Keratinocyte (primary cell): Measurements from ENCODE around the gene EML2.

Source experiments
- CTCF ChIP-seq, 3 experiments: IDR thresholded peaks in 1 of 3; conservative IDR thresholded peaks in 1 of 3; optimal IDR thresholded peaks in 1 of 3; 2 replicates in 2 of 3; 3 replicates in 1 of 3; pipeline versions ENCODE3 to v1.5.1; 2011; ENCODE audit warnings: low read length in 3 of 3, mild to moderate bottlenecking in 3 of 3, moderate library complexity in 2 of 3, control low read depth in 1 of 3, inconsistent platforms in 1 of 3; ENCODE audit not compliant: insufficient read depth in 2 of 3; ENCODE audit errors: extremely low read depth in 1 of 3
- EZH2 ChIP-seq: IDR thresholded peaks from one replicate; pipeline ENCODE4 v1.6.1; 2012; ENCODE audit warnings: inconsistent platforms, mild to moderate bottlenecking, low read length, moderate library complexity

GRCh38 chr19:45600340-45600885 lies 38.8 kb downstream of the EML2 start:
- TF ChIP-seq CTCF (optimal IDR thresholded peaks at IDR 0.05 in 1 of 3, IDR thresholded peaks at IDR 0.05 in 1 of 3, conservative IDR thresholded peaks at IDR 0.05 in 1 of 3; ENCODE audit: extremely low read depth in 1 of 3, insufficient read depth in 2 of 3, low read length in 3 of 3) (no peak), EZH2 (no peak)
